Stimulated activated CD4-positive, alpha-beta T cell treated with anti-CD3 and anti-CD28 coated beads, Interleukin-4, amount 100 ng/mL, for 4 hours (primary cell): Measurements from ENCODE around the gene HGF.

ENCODE experiments used
- DNase-seq, 2 experiments: peaks; one replicate each; pipeline ENCODE4 v3.0.0-alpha.2; 2020

HGF gene

DNA sequence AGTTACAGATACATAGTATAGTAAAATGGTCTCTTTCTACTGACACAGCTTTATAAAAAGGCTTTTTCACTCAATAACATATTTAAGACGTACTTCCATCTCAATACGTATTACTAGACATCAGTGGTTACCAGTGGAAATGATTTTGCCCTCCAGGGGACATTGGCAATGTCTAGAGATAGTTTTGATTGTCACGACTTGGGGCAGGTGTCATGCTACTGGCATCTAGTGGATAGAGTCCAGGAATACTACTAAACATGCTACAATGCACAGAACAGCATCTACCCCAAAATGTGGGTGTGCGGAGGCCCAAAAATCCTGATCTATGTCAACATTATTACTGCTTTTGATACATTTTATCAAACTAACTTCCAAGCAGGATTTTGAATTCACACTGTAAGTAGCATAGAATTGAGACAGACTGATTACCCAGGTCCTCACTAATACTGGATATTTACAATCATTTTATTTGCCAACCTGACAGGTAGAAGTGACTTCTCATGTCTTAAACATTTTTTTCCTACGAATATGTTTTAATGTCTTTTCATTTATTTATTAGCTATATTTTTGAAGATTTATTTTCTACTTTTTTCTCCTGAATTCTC, 53.8 kb downstream of the HGF start:
- DNase-seq, result no peak

DNA sequence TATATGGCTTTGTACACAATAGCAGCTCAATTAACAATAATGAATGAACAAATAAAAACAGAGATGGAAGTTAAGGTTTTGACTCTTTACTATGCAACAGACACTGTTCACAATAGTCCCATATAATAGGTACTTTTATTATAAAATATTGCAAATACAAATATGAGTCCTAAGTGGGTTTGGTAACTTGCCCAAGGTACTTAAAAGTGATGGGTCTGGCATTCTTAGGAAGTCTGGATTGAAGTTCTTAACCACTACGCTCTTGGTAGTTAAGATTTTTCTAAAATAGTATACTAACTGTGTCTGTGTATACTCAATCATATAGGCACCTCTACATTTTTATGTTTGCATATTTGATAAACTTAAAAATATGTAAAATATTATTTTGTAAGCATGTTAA, 55.5 kb downstream of the HGF start:
- no peak for DNase-seq

DNA sequence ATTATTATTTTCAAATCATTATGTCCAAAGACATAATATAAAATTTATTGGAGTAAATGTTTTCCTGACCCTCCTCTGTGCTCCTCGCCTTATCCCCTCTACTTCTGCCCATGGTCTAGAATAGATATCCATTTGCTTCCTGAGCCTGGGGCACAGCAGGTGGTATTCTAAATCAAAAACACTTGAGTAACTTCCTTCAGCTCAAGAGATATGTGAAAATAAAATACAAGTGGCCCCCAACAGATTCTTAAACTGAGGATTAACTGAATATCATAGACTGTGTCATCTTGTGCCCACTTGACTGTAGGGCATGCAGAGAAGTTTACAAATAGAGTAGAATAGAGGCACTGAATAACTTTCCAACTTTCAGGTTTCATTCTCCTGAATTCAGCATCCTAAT, 59.1 kb downstream of the HGF start:
- DNase-seq, result no peak

DNA sequence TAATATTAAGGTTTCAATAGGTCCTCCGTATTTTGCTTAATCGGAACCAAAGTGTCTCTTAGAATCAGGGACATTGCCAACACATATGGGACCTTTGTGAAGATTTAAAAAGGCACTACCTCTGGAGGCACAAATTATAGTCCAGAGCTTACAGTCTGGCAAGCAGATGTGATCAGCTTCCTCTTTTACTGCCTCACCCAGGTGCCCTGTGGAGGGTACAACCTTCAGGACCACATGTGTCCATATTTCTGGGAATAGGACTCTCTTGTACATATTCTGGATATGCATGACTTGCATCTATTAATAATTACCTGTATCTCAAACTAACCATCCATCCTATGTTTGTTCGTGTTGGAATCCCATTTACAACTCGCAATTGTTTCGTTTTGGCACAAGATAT, 60.0 kb downstream of the HGF start:
- no peak for DNase-seq

DNA sequence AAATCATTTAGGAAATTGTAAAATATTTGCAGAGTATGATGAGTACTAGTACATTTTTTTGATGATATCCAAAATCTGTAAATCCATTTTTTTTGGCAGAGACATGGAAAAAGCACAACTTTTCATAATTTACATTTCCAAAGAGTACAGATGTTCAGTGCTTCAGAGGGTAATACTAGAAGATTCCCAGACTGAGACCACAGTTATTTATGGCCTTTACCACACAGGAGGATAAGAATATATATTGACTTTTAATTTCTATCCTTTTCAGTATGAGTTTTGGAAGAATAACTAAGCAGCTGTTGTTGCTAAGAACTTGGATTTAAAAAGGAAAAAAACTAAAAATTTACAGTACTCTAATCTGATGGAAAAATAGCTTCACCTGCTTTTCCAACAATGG, 61.9 kb downstream of the HGF start:
- no peak for DNase-seq

DNA sequence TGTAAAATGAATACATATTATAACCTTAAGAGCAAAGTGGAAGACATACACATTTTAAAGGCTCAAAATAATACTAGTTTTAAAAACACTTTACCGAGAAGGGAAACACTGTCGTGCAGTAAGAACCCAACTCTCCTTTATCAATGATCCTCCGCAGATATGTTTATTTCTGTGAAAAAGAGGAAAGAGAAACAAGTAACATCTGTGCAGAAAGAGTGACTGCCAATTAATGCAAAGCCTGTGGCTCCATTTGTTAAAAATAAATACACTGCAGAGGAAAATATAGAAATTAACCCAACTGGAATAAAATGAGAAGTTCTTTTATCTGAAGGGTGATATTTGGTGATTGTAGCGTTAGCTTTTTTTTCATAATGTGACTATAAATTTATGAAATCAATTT, 62.7 kb downstream of the HGF start:
- no peak for DNase-seq

DNA sequence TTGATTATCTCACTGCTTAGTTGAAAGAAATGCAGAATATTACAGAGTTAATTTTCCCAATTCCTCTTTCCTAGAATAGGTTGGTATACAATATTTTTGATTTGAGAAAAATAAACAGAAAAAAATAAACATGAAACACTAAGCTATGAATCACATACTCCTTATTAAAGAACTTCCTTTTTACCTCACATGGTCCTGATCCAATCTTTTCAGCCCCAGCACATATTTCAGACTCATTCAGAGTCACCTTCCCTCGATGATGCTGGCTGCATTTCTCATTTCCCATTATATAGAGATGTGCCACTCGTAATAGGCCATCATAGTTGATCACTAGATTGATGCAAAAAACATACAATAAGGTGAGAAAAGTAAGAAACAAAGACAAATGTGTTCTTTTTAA, 64.6 kb downstream of the HGF start:
- DNase-seq, result no peak

DNA sequence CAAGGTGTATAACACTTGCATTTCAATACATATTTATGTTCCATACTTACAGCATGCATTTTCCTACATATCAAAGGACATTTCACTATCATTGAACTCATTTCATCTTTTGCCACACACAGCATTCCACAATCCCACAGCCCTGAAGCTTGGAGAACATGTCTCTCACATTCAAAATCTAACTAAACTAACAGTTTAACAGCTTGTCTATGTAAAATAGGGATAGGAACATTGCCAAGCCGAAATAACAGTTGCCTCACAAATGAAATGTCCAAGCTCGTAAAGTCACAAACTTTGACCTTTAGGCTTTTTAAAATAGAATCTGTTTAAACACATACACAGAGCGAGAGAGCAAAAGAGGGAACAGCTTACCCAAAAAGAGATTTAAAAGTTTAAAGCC, 65.3 kb downstream of the HGF start:
- DNase-seq, result no peak

DNA sequence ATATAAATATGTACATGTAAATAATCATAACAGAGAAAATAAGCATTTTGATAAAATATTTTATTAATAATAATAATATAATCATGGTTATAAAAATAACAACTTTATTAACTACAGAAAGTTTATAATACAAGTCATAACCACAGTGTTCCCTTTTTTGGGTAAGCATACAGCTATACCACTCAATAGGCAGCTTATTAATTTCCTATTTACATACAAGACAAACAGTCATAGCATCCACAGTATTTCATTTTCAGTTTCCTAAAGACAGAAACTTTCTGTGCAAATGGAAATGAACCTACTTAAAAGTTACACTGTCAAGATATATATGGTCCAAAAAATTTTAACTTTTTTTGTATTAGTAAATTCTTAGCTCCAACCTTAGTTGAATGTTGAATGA, 70.9 kb downstream of the HGF start:
- no peak for DNase-seq

DNA sequence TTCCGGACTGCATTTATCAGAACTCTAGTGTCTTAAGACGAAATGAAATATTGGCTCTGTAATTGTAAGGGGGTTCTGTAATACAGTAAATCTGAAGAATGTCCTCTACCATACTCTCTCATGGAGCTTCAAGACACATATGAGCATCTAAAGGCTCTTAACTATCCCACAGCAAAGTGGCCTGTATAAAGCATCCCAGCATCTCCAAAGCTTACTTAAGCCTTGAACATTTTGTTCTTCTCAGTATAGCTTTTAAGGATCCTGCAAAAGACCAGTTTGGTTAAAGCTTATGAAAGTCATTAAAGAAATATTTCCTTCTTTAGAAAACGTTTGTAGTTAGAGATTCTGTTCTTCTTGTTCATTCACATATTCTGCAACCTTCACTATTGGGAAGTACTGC, 75.1 kb downstream of the HGF start:
- no peak for DNase-seq

DNA sequence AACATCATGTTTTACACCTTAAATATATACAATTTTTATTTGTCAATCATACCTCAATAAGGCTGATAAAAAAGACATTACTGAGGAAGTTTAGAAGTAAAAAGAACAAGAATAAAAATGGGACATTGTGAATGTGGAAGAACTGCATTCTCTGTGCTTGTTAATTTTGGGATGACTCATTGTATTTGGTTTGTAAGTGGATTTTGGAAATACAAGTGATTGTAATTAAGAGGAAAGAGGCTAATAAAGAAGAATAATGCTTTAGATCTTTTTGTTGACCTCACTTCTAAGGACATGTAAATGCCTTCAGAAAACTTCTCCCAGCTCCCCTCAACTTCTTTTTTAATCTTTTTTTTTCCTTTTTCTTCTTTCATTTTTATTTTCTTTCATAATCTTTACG, 76.0 kb downstream of the HGF start:
- no peak for DNase-seq

DNA sequence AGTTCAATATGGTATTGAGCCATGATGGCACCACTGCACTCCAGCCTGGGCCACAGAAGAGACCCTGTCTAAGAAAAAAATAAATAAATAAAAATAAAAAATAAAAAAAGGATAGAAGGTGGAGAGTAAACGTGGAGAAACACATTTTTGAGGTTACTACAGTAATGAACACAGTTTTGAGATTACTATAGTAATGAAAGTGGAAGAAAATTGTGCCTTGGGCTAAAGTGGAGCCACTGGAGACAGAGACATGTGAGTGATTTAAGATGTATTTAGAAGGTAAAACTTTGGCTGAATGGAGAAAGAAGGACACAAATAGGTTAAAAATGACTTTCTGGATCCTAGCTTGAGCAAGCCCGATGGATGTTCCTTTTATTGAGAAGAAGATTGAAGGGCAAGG, 76.8 kb downstream of the HGF start:
- DNase-seq, result no peak

DNA sequence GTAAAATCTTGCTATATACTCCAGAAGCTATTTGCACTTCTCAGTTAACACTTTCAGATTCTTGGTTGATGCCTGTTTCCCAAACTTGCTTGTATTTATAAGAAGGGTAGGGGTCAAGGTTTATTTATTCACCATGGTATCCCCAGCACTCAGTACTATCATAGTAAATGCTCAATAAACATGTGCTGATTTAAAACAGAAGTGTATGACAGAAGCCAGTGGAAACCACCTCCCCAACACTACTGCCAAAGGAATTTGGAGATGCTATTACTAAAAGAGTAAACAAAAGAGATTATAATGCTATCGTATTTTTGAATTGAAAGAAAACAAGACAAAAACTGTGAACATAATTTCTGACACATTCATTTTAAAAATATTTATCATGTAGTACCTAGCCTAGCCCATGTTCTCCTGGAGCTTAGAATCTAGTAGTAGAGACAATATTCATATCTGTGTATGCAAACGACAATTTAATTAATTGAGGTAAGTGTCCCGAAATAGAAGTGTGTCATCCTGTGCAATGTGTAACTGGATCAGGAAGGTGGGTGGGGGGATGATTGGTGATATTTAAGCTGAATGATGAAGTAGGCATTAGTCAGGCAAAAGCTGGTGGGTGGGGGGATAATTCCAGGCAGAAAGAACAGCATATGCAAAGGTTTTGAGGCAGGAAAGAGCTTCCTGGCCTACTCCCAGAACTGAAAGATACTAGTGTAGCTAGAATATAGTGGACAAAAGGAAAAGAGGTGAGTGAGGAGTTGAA, 77.5 kb downstream of the HGF start:
- DNase-seq, result no peak

DNA sequence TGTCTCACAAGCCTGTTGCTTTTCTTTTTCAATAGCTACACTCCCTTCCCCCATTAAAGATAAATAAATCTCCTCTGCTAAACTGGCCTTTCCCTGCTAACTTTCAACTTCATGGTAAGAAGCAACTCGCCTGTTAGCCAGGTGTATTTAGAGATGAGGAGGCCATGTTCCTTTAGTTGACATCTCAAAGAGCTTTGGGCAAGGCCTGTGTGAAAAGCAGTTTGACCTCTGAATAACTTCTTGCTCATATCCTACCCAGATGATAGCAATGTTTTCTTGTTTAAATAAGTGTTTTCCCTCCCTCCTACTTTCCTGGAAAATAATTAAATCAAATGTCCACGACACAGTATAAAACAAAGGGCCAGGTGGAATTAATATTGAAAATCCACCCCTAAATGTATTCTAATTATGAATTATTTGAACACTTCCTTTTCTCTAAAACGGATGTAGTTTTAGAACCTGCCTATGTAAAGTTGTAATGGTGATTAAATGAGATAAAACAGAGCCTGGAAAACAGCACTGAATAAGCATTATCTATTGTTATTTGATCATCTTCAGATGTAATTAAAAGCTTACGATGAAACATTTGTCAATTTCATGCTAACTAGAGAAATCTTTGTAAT, 78.5 kb downstream of the HGF start:
- no peak for DNase-seq

DNA sequence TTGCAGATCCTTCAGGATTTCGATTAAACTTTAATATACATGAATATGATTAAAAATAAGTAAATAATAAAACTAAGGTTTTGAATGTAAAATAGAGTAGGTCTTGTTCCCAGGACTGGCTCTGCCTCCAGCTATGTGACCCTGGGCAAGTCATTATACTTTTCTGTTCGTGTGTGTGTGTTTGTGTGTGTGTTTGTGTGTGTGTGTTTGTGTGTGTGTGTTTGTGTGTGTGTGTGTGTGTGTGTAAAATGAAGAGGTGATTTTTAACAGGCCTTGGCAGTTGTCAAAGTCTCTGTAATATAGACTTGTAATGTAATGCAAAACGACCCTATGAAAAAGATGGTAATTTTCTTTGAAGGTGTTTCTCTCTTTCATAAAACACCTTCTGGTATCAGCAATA, 79.2 kb downstream of the HGF start:
- DNase-seq, result no peak

DNA sequence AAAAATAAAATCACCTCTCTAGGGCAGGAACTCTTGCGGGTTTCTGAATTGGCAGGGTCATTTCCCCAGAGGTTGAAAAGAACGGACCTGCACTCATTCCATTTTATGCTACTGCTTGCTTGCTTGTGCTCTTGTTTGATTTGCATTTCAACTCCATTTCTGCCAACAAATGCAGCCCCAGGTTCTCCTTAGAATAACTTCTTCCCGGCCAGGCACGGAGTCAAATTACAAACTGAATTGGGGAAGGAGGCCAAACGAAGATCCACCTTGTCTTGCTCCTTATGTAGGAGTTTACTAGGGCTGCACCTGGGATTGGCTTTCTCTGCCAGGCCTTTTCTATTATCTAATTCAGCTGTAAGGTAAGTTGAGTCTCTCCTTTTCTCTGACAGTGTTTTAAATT, 79.6 kb downstream of the HGF start:
- DNase-seq, result no peak

DNA sequence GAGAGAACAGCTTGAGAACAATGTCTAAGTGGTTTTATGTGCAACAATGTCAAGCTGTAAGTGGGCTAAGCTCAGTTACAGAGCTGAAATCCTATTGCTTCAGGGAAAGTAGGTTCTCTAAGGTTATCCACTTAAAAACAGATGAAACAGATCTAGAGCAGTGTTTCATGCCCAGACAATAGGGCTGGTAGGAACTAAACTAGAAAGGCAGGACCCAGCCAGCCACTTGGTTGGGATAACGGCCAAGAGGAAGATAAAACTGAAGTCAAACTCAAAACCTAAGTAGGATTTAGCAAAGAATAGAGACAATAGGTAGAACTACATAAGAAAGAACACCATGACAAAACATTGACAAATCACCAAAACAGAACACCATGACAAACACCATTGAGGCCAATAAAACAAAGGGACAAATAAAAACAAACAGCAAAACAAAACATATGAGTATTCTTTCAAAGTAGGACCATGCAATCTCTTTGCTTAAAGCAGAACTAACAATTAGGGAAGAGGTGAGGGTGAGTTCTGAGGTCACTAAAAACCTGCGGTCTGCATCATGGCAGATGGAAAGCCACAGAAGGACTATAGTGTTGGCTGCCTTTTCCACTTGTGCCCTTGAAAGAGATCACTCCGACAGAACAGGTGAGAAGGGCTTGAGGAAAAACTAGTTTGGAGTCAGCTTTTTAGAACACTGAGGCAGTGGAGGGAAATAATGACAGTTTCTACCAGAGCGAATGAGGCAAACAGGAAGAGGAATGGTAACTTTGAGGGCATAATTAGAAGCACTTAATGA, 81.0 kb downstream of the HGF start:
- DNase-seq, result no peak

DNA sequence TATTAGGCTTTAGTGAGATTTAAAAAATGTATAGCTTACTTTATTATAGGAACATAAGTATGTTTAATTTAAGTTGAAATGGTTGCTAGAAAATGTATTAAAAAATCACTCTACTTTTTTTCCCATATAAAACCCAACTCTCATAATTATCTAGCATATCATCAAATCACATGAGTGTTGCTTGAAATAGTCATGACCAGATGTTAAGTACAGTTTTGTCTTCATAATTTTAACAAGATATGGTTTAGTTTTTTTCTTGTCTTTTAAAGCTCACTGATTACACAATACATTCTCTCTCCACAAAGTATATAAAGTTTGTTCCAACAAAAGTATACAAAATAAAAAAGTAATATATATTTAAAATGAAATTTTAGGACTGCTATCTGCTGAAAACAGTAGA, 82.8 kb downstream of the HGF start:
- no peak for DNase-seq

DNA sequence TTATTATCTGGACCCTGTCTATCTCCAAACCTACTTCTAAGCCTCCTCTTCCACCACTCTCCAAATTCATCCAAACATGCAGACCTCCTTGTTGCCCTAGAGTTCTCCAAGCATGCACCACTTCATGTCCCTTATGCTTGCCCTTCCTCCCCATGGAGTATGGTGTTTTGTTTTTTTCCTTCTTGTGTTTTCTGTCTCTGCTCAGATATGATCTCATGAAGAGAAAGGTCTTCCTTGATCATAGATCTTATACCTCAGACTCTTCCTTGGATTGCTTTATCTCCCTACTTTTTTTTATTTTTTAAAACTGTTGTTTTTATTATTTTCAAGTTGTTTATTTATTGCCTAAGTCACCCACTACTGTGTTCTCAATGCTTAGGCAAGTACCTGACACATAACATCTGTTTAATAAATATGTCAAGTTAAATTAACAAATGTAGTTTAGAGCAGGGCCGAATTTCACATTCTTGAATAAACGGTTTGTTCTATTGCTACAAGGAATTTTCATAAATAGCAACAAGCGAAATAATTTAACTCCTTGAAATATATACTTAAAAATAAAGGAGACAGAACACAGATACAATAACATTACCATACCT, 84.5 kb downstream of the HGF start:
- no peak for DNase-seq

DNA sequence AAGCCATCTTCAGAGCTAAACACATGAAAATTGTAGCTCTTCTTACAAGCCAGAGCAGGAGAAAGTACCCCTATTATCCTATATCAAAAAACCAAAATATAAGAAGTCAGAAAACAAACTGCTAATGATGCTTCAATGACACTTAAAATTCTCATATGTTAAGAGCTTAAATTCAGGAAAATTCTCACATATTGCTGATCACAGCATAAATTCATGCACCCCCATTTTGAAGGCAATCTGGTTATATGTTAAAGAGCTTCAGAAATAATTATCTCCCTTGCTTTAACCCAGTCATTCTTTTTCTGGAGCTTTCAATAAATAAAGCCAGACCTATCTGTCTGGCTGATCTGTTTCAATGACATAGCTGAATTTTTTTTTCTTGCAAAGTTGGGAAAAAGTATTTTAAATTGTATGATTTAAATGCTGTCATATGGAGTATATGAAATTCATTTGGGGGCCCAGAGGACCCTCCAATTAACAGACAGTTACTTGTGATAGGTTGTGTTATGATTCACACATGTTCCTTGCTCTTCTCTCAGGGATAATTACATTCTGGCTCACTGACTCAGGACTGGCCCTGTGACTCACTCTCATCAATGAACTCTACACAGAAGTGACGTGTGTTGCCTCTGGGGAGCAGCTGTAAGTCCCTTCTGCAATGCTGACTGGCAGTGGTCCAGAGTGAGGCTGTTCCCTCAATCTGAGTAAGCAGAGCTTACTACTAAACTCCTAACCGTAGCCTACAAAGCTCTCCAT, 85.2 kb downstream of the HGF start:
- no peak for DNase-seq

DNA sequence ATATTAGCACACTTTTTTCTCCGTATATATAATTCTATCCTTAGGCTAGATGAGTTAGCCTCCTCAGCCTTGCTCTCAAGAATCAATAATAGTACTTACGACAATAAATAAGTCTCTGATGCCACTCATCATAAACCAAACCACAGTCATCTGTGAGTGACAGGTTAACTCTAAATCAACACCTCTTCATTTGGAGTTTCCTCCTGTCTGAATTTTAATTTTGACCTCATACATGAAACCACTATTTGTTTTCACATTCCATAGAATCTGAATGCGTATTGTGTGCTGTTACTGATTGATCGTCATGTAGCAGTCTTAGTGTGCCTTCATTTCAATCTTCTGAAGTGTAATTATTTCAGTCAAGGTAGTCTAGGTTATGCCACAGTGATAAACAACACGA, 85.8 kb downstream of the HGF start:
- DNase-seq, result no peak

DNA sequence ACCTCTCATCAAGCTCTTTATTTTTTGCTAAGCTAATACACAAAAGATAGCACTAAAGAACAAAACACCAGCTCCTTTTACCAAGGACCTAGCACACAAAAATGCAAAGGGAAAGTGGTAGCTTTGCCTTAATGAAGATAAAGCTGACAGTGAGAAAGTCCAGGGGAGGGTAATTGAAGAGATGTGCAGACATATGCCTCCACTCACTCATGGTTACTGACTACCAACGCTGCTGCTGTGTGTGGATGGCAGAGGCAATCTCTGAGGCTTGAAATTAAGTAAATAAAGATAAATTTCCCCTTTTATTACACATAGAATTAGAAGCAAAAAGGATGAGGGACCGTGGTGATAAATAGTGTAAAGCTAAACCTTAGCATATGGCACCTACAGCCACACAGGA, 87.0 kb downstream of the HGF start:
- no peak for DNase-seq

DNA sequence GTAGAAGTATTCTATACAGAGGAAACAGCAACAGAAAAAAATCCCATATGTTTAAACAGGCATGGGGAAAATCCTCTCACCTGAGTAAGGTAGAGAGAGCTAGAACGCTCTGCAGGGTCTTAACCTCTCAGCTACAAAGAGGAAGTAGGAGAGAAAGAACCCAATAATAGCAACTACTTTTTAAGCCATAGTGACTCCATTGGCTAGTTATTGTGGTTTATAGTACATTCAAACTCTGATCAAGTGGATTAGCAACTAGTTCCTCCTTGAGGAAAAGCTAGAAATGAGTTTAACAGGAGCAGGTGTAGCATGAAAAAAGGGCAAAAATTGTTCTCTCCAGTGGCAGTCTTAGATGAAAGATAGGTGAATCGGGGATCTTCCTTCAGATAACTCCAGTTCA, 89.7 kb downstream of the HGF start:
- no peak for DNase-seq
